Measurements from ENCODE around the gene ZNF654.
"Not testable (repeated sequence)": the region's sequence is repeated elsewhere in the genome, so short reads cannot be mapped to it uniquely, and the experiment has no call there.

Gene ZNF654

DNA sequence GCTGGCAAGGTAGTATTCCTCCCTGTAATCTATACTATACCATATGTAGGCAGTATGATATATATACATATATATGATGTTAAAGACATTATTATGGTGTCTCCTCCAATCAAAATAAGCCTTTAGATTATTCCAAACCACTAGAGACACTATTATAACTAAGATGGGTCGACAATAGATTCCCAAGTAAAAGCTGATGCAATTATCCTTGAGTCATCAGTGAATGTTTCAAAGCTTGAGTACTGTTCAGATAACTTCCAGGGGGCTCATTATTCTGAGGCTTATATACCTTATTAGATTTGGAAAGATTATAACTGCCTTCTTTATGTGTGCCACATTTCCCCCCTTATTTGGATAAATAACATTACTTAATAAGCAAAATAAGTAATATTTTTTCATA lies 78.8 kb downstream of the ZNF654 start:
- DNase-seq (ENCODE audit: low spot score) = no peak

DNA sequence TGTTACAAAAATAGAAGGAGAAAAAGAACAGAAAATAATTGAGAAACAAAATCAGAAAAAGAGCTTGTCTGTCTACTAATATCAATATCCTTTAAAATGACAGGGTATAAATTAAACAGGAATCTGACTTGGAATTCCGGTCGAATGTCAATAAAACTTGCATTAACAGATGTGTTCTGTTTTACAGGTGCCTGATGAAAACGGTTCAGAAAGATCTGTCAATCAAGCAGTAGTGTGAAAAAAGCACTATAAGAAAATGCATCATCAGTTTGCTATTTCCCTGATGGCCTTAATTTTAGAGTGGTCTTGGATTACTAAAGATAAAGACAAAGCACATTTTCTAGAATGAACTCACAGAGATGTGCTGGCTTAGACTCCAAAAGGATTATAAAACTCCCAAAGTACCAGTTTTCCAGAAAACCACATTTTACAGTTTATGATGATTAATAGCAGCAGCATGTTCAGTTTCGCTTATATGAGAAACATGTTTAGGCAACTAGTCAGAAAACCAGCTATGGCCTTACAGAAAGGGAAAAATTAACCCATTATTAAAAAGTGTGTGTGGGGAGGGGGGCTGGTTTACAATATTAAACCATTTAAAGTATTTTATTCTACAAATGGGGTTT lies 82.5 kb downstream of the ZNF654 start:
- no peak for DNase-seq (ENCODE audit: low spot score)

DNA sequence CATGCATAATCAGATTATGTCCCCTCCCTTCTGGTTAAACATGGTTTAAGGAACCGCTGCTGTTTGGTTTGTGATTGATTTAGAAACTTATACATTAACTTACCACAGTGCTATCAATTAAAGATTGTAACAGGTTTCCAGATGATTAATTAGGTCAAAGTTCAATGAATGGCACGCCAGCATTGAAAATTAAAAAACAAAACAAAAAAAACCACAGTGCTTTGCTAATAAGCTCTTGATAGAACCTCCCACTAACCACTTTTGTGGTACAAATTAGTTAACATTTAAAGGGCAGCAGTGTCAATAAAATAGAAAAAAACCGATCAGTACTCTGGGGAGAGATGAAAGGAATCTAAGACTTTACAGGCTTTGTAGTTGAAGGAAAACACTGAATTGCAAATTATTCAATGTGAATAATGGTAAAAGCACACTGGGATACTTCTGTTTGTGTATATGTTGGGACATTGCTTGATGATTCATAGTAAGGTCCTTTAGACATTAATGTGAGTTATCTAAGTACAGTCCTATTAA lies 83.1 kb downstream of the ZNF654 start:
- no peak for DNase-seq (ENCODE audit: low spot score)

DNA sequence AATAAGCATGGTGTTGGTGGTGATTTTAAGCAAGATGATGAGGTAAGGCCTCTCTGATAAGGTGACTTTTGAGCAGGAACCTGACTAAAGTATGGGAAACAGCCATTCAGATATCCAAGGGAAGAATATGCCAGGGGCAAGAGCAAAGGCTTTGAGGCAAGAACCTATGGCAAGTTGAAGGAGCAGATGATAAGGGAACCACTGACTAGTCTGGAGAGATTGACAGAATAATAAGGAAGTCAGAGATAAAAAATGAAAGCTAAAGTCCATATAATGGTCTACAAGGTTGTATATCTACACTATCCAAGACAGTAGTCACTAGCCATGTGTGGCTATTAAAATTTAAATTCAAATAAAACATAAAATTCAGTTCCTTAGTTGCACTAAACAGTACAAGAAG lies 88.2 kb downstream of the ZNF654 start:
- no peak for DNase-seq (ENCODE audit: low spot score)

DNA sequence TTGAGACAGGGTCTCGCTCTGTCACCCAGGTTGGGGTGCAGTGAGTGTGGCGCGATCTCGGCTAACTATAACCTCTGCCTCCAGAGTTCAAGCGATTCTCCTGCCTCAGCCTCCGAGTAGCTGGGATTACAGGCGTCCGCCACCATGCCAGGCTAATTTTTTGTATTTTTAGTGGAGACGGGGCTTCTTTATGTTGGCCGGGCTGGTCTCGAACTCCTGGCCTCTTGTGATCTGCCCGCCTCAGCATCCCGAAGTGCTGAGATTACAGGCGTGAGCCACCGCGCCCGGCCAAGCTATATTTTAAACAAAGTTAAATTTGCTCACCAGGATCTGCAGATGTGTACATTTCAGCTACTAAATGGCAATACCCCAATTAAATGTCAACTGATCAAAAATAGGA lies 89.6 kb downstream of the ZNF654 start:
- no peak for DNase-seq (ENCODE audit: low spot score)

DNA sequence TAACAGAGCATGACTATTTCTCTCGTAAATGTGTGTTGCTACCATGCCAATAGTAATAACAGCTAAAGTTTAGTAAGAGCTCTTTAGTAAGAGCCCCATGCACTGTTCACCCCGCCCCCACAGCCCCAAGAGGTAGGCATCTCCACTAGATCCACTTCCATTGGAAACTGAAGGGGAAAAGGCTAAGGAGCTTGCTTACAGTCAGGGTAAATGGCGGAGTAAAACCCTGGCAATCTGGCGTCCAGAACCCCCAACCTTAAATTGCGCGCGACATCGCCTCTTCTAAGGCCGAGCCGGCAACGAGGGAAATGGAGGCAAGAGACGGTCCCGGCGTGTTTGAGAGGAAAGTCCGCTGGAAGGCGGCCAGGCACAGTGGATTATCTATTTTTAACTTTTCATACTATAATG lies 90.0 kb downstream of the ZNF654 start:
- no peak for DNase-seq (ENCODE audit: low spot score)

DNA sequence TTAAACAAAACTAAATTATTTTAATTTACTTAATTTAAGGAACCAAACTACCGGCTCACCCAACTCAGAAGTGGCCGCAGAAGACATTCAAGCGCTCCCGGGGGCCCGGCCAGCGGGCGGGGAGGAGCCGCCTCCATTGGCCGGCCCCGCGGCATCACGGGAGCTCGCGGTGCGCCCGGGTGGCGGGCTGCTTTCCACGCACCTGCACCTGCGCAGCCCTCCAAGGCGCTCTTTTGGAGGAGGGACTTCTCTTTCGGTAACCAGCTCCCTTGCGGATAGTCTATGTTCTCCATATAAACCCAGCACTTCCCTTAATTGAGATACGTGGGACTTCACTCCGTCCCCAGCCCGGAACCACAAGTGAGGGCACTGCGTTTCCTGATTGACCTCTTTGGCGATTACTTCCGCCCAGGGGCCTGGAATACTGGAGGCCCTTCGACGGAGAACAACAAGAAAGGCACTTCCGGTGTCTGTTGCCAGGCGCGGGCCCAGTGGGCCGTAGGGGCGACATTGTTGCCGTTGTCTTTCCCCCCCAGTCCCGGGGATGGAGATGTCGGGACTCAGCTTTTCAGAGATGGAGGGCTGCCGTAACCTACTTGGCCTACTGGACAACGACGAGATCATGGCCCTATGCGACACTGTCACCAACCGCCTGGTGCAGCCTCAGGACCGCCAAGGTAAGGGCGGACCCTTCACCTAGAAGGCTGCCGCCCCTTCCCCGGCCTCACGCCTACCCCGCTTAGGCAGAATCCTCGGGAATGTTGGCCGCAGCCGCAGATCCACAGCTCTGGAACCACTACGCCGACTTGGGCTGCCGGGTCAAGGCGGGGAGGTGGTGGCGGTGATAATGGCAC lies 90.7 kb downstream of the ZNF654 start, which contains the start of gene C3orf38:
Gene C3orf38, plus strand, starts transcription at position 451 of the 854 bp plus-strand sequence. Its CDS starts 94 bp downstream, at position 545.
- DNase-seq (ENCODE audit: low spot score) = peak; percentile 94

DNA sequence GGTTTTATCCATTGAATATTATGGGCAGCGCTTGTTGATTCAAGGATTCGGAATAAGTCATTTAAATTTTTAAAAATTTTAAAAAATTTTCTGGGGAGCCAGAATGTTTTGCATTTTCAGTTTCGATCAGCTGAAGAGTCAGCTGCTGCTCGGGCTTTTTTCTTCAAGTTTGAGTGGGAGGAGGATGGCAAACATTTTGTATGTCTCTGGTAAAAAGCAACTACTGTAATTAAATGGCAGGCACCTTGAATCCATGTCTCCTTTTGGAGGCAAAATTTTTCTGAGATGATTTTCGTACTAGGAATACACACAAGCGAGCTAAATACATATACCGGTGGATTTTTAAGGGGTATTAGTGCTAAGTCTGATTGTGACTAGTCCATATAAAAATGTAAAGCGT lies 91.3 kb downstream of the ZNF654 start:
- DNase-seq (ENCODE audit: low spot score) = no peak

GRCh38 chr3:88150806-88151205 lies 91.8 kb downstream of the ZNF654 start:
- no peak for DNase-seq (ENCODE audit: low spot score)

- no peak for DNase-seq (ENCODE audit: low spot score)
Observed at GRCh38 chr3:88151358-88151757, 92.3 kb downstream of the ZNF654 start.

- no peak for DNase-seq (ENCODE audit: low spot score)
Observed at GRCh38 chr3:88152841-88153240, 93.8 kb downstream of the ZNF654 start.

GRCh38 chr3:88166419-88166971 lies 107.4 kb downstream of the ZNF654 start:
- DNase-seq (ENCODE audit: low spot score) = no peak

DNA sequence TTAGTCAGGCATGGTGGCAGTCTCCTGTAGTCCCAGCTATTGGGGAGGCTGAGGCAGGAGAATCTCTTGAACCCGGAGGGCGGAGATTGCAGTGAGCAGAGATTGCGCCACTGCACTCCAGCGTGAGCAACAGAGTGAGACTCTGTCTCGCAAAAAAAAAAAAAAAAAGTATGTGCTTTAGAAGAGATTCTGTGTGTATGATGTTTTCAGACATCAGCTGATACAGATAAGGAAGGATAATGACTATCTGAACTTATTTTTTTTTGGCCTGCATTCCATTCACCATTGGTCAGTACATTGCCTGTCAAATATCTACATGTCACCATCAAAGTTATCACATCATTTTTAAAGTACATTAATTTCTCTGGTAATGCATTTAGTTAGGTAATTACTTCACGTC lies 108.1 kb downstream of the ZNF654 start:
- no peak for DNase-seq (ENCODE audit: low spot score)

DNA sequence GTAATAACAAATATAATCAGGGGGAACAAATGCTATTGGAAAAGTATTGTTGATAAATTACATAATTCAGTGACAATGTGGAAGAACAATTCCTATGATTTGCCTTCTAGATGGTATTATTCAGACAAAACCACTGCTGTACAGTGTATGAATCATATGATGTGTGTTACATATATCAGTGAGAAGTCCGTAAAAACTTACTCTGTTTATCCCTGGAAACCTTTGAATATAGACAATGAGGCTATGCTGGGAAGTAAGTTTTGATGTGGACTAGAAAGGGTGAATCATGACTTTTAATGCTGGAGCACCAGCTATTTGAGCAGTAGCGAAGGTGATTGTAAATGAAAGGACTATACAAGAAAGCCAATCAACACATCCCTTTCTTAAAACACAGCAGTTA lies 108.6 kb downstream of the ZNF654 start:
- DNase-seq (ENCODE audit: low spot score) = no peak

DNA sequence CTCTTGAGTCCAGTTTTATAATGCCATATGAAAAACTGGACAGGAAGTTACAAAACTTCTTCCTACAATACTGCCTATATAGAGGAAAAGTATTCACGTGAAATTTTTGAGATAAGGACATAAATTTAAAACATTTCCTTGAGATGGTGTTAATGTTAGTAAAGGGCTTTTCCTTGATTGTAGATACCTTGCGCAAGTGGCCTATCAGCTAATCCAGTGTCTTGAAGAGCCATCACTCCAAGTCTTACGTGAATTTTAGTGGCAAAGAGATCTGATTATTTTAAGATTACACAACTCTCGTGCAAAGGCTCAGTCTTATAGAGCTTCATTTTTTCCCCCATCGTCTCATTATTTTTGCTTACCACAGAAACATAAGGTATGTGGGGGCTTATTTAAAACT lies 109.1 kb downstream of the ZNF654 start:
- DNase-seq (ENCODE audit: low spot score) = no peak

DNA sequence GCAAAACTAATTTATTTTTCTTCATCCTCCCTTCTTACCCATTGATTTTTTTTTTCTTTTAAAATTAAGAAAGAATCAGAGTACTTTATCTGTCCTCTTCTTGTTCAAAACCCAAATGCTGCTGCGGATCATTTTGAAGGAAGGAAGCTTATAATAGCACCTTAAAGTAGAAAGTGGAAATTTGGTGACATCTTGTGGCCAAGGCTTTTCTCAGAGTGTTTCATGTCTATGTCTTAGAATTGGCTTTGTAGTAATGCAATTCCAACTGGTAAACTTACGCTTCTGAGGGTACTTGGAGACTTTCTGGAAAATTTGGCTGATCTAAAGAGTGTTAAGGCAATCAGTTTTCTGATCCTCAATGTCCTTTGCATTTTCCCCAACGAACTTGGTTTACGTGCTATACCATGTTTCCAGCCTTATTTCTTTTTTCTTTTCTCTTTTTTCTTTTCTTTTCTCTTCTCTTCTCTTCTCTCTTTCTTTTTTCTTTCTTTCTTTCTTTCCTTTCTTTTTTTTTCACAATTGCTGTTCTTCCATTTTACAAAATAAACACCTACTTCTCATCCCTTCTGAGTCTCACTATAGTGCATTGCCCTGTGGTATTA lies 121.4 kb downstream of the ZNF654 start:
- DNase-seq (ENCODE audit: low spot score) = peak; percentile 12

GRCh38 chr3:88182165-88182918 lies 123.3 kb downstream of the ZNF654 start:
- not testable (repeated sequence) for DNase-seq (ENCODE audit: low spot score)

DNA sequence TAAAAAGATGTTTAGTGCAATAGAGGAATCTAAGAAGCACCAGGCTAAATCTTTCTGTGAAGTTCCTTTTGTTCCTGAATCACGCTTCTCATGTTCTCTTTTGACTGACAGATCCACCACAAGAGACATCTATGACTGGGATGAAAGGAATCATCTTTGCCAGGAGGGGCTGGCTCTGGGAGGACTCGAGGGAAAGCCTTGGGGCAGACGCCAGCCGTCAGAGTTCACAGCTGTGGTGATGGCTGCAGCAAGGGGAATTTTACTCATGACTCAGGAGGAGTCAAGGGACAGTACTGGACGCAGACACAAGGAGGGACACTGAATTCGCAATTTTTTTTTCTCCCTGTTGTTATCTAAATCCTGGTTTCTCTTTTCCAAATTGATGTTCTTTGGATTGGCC lies 129.4 kb downstream of the ZNF654 start:
- peak; percentile 75 for DNase-seq (ENCODE audit: low spot score)

DNA sequence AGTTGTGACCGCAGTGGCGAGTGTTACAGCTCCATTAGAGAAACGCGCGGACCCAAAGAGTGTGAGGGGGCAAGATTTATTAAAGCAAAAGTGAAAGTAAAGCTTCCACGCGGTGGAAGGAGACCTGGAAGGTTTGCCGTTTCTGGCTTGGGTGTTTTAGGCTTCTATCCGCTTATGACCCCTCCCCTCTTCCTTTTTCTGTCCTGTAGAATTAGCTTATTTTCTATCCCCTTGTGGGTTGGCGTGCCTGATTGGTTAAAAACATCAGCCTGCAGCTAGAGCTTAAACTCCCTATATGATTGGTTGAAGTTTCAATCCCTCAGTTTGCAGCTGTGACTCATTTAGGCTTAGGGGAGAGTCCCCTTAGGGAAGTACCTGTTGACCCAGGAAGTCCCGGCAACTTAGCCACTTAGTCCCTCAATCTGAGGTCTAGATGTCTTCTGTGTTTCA lies 130.3 kb downstream of the ZNF654 start:
- DNase-seq (ENCODE audit: low spot score) = no peak

DNA sequence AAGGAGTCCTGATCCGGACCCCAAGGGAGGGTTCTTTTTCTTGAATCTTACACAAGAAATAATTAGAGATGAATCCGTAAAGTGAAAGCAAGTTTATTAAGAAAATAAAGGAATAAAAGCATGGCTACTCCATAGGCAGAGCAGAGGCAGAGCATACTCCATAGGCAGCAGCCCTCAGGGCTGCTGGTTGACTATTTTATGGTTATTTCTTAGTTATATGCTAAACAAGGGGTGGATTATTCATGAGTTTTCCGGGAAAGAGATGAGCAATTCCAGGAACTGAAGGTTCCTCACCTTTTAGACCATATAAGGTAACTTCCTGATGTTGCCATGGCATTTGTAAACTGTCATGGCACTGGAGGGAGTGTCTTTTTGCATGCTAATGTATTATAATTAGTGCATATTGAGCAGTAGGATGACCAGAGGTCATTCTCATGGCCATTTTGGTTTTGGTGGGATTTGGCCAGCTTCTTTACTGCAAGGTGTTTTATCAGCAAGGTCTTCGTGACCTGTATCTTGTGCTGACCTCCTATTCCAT lies 132.9 kb downstream of the ZNF654 start:
- no peak for DNase-seq (ENCODE audit: low spot score)

- no peak for DNase-seq (ENCODE audit: low spot score)
Observed at GRCh38 chr3:88192631-88193030, 133.6 kb downstream of the ZNF654 start.

All from Ammon's horn (tissue), 1 donor.